Peyer's patch (tissue), 4 donors: ENCODE measurements around the gene WRNIP1. TPM values are rescaled to one million over a fixed set of nuclear protein-coding genes. Genes with fewer than 3 reads are reported as not detected.

Experiments used
- DNase-seq, 3 donors: peaks; one replicate each; pipeline ENCODE4 v3.0.0-alpha.2; 2017 to 2019
- H3K27ac ChIP-seq, 4 donors: fragments of 200-600 bp; sonication (generic); one replicate each; pipeline ENCODE4 v1.5.1; 2016 to 2019
- H3K27me3 ChIP-seq, 2 donors: fragments of 200-600 bp; sonication (generic); one replicate each; pipeline ENCODE4 v1.5.1; 2019
- H3K36me3 ChIP-seq, 3 donors: fragments of 200-600 bp; sonication (generic); one replicate each; pipeline ENCODE4 v1.5.1; 2016 to 2019
- H3K4me1 ChIP-seq, 4 donors: fragments of 200-600 bp; sonication (generic); one replicate each; pipeline ENCODE4 v1.5.1; 2016 to 2019
- H3K4me3 ChIP-seq, 4 donors: fragments of 200-600 bp; sonication (generic); 1 replicate in 3 of 4; 2 replicates in 1 of 4; pipeline ENCODE4 v1.5.1; 2016 to 2019; ENCODE audit warnings: mild to moderate bottlenecking in 1 of 4
- H3K9me3 ChIP-seq, 4 donors: fragments of 200-600 bp; sonication (generic); one replicate each; pipeline ENCODE4 v1.5.1; 2016 to 2019; ENCODE audit warnings: mild to moderate bottlenecking in 1 of 4
- CTCF ChIP-seq, 6 experiments: fragments of 450-650 bp in 4 of 6; fragments of 200-600 bp in 2 of 6; sonication (generic) in 1 of 6; IDR thresholded peaks; one replicate each; pipeline ENCODE4 v1.5.1; 2017 to 2019; ENCODE audit warnings: antibody characterized with exemption in 6 of 6, mild to moderate bottlenecking in 3 of 6, moderate library complexity in 1 of 6
- POLR2A ChIP-seq, 2 donors: fragments of 450-650 bp; IDR thresholded peaks; one replicate each; pipeline ENCODE4 v1.5.1; 2017; ENCODE audit warnings: antibody characterized with exemption in 2 of 2, mild to moderate bottlenecking in 2 of 2, moderate library complexity in 2 of 2
- total RNA-seq, 4 donors: library from RNA; depleted of rRNA; stranded (reverse); fragments of >200 nt; gene quantifications; one replicate each; pipeline ENCODE4 v1.1.0, GENCODE V29; 2016

WRNIP1 gene
- total RNA-seq, 4 donors from 2014 or later, result 34.7 to 48.2 (median 39.6) TPM

- Histone ChIP-seq H3K4me3 (no peak overlapping the region), H3K9me3 (no peaks in the 10 kb centered on the region), H3K4me1 (no peaks in the 10 kb centered on the region), H3K27me3 (no peaks in the 10 kb centered on the region), H3K36me3 (no peaks in the 10 kb centered on the region), H3K27ac (no peak overlapping the region)
- DNase-seq, result no peak
- TF ChIP-seq POLR2A (IDR thresholded peaks at IDR 0.05) (no peak), CTCF (IDR thresholded peaks at IDR 0.05) (no peak)
These were observed 33.8 kb upstream of the WRNIP1 start for GRCh38 chr6:2731281-2731909.

DNA sequence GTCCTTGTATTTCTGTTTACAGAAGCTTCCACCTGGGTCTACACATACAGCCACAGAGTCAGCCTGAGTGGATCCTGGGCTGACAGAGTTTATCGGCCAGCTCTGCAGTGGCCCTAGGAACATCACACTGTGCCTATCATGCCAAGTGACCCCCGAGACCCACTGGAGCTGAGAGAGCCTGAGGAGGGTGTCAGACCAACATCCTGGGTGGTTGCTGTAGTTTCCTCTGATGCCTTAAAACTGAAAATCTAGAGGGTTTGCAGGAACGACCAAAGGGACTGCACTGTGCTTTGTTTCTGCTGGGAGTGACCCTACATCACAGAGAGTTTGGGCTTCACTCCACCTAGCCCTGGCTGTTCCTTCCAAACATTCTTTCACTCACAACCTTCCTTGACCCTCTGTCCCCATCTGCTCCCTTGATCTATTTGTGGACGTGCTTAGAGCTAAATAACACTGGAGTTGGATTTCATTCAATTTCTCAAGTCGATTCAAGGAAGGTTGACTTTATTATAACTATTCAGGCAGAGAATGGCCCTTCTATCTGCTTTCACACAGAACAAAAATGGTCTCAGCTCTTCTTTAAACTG, 32.6 kb upstream of the WRNIP1 start:
- no peak for DNase-seq
- H3K36me3 ChIP-seq, result no peaks in the 10 kb centered on the region
- H3K27ac ChIP-seq, result peak overlapping the region in 1 of 4 donors; percentile 12
- H3K4me1 ChIP-seq, result no peaks in the 10 kb centered on the region
- no peak overlapping the region for H3K4me3 ChIP-seq
- no peaks in the 10 kb centered on the region for H3K9me3 ChIP-seq
- no peaks in the 10 kb centered on the region for H3K27me3 ChIP-seq
- TF ChIP-seq POLR2A (IDR thresholded peaks at IDR 0.05), result no peak
- no peak for TF ChIP-seq CTCF (IDR thresholded peaks at IDR 0.05)

- DNase-seq, result peak in 2 of 3 donors; percentile 55 to 82
- peak overlapping the region in 1 of 4 donors; percentile 12 for H3K27ac ChIP-seq
- H3K36me3 ChIP-seq, result no peaks in the 10 kb centered on the region
- H3K4me3 ChIP-seq, result no peak overlapping the region
- H3K27me3 ChIP-seq, result no peaks in the 10 kb centered on the region
- H3K4me1 ChIP-seq, result no peaks in the 10 kb centered on the region
- no peaks in the 10 kb centered on the region for H3K9me3 ChIP-seq
- no peak for TF ChIP-seq POLR2A (IDR thresholded peaks at IDR 0.05)
- TF ChIP-seq CTCF (IDR thresholded peaks at IDR 0.05), result no peak
These were observed 31.9 kb upstream of the WRNIP1 start for GRCh38 chr6:2733324-2733723.

- no peak for TF ChIP-seq CTCF (IDR thresholded peaks at IDR 0.05)
- no peak for TF ChIP-seq POLR2A (IDR thresholded peaks at IDR 0.05)
- H3K4me1 ChIP-seq, result no peaks in the 10 kb centered on the region
- H3K27me3 ChIP-seq, result no peaks in the 10 kb centered on the region
- no peaks in the 10 kb centered on the region for H3K36me3 ChIP-seq
- no peaks in the 10 kb centered on the region for H3K9me3 ChIP-seq
- H3K27ac ChIP-seq, result no peak overlapping the region
- no peak for DNase-seq
- H3K4me3 ChIP-seq, result no peak overlapping the region
These were observed 31.3 kb upstream of the WRNIP1 start for GRCh38 chr6:2733736-2734480.

GRCh38 chr6:2734488-2735166, 30.6 kb upstream of the WRNIP1 start:
- Histone ChIP-seq H3K36me3 (no peaks in the 10 kb centered on the region), H3K4me3 (no peak overlapping the region), H3K4me1 (no peaks in the 10 kb centered on the region), H3K27ac (no peak overlapping the region), H3K9me3 (no peaks in the 10 kb centered on the region), H3K27me3 (no peaks in the 10 kb centered on the region)
- TF ChIP-seq POLR2A (IDR thresholded peaks at IDR 0.05) (no peak), CTCF (IDR thresholded peaks at IDR 0.05) (no peak)
- no peak for DNase-seq
